A673 (cell line): ENCODE data around the gene KIFAP3.

Experiments
- CTCF ChIP-seq: fragments of 300-800, 200-600 bp; sonication (generic); conservative IDR thresholded peaks from 2 replicates; pipeline ENCODE4 v1.5.1; 2017; ENCODE audit warnings: low read depth, mild to moderate bottlenecking, antibody characterized with exemption, low read length, moderate library complexity, mixed read lengths
- EZH2 ChIP-seq: fragments of 200-600 bp; sonication (generic); IDR thresholded peaks from 2 replicates; pipeline ENCODE4 v1.6.1; 2017; ENCODE audit warnings: borderline replicate concordance, low read depth, mild to moderate bottlenecking, mixed read lengths, antibody characterized with exemption, low read length; ENCODE audit not compliant: poor library complexity, severe bottlenecking

- TF ChIP-seq CTCF (no peak), EZH2 (no peak)
Measured at GRCh38 chr1:170075186-170075585, 691 bp upstream of the KIFAP3 start.
